Vagina (tissue), 2 donors: ENCODE measurements around the gene IGSF9. TPM values are rescaled to one million over a fixed set of nuclear protein-coding genes. Genes with fewer than 3 reads are reported as not detected.

ENCODE experiments used
- DNase-seq, 2 donors: peaks; one replicate each; pipeline ENCODE4 v3.0.0-alpha.2; 2017; ENCODE audit errors: extremely low spot score in 2 of 2
- H3K27ac ChIP-seq: fragments of 200-600 bp; sonication (generic); one replicate; pipeline ENCODE4 v1.5.1; 2019
- H3K27me3 ChIP-seq: fragments of 200-600 bp; sonication (generic); one replicate; pipeline ENCODE4 v1.5.1; 2019
- H3K36me3 ChIP-seq, 2 donors: fragments of 200-600 bp; sonication (generic); one replicate each; pipeline ENCODE4 v1.5.1; 2017 to 2019
- H3K4me1 ChIP-seq: fragments of 200-600 bp; sonication (generic); one replicate; pipeline ENCODE4 v1.5.1; 2019
- H3K4me3 ChIP-seq, 2 donors: fragments of 200-600 bp; sonication (generic); 1 replicate in 1 of 2; 2 replicates in 1 of 2; pipeline ENCODE4 v1.5.1; 2016 to 2019
- H3K9me3 ChIP-seq: fragments of 200-600 bp; sonication (generic); one replicate; pipeline ENCODE4 v1.5.1; 2019
- CTCF ChIP-seq, 3 experiments: fragments of 450-650 bp in 2 of 3; fragments of 200-600 bp in 1 of 3; sonication (generic) in 1 of 3; IDR thresholded peaks; one replicate each; pipeline ENCODE4 v1.5.1; 2017 to 2019; ENCODE audit warnings: antibody characterized with exemption in 3 of 3, mild to moderate bottlenecking in 2 of 3, moderate library complexity in 2 of 3
- POLR2A ChIP-seq, 2 donors: fragments of 450-650 bp; IDR thresholded peaks; one replicate each; pipeline ENCODE4 v1.6.1; 2017; ENCODE audit warnings: antibody characterized with exemption in 2 of 2, mild to moderate bottlenecking in 2 of 2, moderate library complexity in 2 of 2
- POLR2AphosphoS5 ChIP-seq, 2 donors: sonication (generic); formaldehyde crosslinking; IDR thresholded peaks; one replicate each; pipeline ENCODE4 v1.9.0; 2017; ENCODE audit warnings: antibody characterized with exemption in 2 of 2, mild to moderate bottlenecking in 2 of 2, low read depth in 1 of 2; ENCODE audit not compliant: insufficient read depth in 1 of 2
- intact Hi-C: fragments of 100-400 bp; cut with DNase I; formaldehyde crosslinking; loops from one replicate; pipeline ENCODE4 v1.15.1; 2023
- total RNA-seq: library from RNA; depleted of rRNA; stranded (reverse); fragments of >200 nt; gene quantifications from one replicate; pipeline ENCODE4 v1.2.3, GENCODE V29; 2016

IGSF9 gene
- total RNA-seq, 1 donor from 2014 or later, result 5.6 TPM

DNA sequence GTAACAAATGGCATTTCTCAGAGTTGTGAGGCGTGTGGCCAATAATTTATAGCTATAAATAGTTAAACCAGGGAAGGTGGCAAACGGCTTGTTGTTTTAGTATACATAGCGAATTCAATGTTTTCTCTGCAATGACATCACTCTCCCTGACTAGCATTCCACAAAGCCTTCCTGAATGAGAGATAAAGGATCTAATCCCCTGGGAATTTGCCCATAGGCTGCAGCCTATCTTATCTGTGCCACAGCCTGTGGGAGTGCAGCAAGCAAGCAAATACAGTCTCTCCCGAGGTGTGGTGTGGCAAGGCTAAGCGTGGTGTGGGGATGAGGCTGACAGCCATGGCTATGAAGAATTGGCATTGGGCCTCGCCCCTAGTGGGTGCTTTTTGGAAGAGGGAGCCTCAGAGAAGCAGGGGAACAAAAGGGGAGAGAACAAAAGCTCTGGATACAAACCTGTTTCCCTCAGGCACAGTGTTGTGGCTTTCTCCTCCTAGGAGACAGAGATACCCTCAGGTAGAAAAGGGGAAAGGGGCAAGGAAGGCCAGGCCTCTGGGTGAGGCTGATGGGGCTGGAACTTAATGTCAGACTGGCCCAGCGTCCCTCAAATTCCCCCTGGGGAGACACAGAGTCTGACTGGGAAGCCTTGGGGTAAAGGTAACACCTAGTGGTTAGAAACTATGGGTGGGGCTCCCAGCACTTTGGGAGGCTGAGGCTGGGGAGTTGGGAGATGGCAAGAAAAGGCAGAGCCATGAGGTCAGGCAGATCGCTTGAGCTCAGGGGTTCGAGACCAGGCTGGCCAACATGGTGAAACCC, 29.0 kb downstream of the IGSF9 start:
- H3K4me3 ChIP-seq, result no peak overlapping the region
- H3K36me3 ChIP-seq, result peaks cover 0 to 29% of the 10 kb centered on the region in 2 donors
- DNase-seq, result no peak
- H3K27me3 ChIP-seq, result no peaks in the 10 kb centered on the region
- H3K4me1 ChIP-seq, result peaks cover 65% of the 10 kb centered on the region
- no peak for TF ChIP-seq POLR2A (IDR thresholded peaks at IDR 0.05)
- TF ChIP-seq CTCF (IDR thresholded peaks at IDR 0.05), result no peak
- no peak for TF ChIP-seq POLR2AphosphoS5 (IDR thresholded peaks at IDR 0.05; ENCODE audit: insufficient read depth in 1 of 2, low read depth in 1 of 2)
- no peaks in the 10 kb centered on the region for H3K9me3 ChIP-seq
- no peak overlapping the region for H3K27ac ChIP-seq
- intact Hi-C loops, result no loop called here

DNA sequence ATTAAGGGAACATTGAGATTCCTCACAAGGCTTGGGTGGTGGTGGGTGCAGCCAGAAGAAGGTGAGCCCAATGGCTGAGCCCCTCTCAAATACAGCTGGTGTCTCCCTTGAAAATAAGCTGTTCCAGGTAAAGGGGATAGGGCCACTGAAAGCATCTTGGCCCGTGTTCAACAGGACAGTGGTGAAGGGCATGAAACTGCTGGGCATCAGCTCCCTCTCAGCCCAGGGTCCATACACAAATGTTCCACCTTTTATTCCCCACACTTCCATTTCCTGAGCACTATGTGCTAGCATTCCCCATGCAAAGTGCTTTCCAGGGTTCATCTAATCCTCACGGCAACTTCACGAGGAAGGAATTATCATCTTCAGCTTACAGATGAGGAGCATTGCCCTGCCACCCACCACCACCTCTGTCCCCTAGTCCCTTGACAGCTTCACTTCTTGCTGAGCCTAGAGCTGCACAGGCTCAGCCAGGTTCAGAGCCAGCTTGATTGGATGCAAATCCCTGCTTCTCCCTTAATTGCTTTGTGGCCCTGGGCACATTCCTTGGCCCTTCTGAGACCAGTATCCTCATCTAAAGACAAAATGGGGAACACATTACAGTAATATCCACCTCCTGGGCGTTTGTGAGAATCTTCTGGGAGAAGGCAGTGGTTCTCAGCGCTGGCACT, 29.7 kb downstream of the IGSF9 start:
- intact Hi-C loops, result no loop called here
- Histone ChIP-seq H3K36me3 (peaks cover 0 to 29% of the 10 kb centered on the region in 2 donors), H3K27me3 (no peaks in the 10 kb centered on the region), H3K9me3 (no peaks in the 10 kb centered on the region), H3K27ac (no peak overlapping the region), H3K4me1 (peaks cover 64% of the 10 kb centered on the region), H3K4me3 (no peak overlapping the region)
- DNase-seq, result no peak
- TF ChIP-seq POLR2A (IDR thresholded peaks at IDR 0.05), result no peak
- TF ChIP-seq POLR2AphosphoS5 (IDR thresholded peaks at IDR 0.05; ENCODE audit: insufficient read depth in 1 of 2, low read depth in 1 of 2), result no peak
- no peak for TF ChIP-seq CTCF (IDR thresholded peaks at IDR 0.05)

DNA sequence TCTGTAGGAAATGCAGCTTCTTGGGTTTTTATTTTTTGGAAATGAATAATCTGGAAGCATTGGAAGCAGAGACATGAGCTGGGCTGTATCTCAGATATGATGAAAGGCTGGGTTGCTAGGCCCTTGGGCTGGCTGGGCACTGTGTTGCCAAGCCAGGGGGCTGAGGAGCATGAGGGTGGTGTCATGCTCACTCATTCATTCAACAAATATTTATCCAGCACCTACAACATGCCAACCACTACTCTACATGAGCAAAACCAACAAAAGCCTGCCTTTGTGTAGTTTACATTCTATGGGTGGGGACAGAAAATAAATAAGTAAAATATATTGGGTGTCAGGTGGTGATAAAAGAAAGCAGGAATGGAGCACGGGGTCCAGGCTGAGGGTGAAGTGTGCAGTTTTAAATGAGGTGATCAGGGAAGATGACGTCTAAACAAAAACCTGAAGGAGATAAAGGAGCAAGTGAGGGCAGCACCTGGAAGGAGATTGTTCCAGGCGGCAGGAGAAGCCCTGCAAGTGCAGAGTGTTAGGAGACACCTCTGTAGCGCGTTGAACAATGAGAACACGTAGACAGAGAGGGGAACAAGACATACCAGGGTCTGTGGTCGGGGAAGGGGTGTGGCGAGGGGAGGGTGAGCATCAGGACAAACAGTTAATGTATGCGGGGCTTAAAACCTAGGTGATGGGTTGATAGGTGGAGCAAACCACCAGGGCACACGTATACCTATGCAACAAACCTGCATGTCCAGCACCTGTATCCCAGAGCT, 31.0 kb downstream of the IGSF9 start:
- intact Hi-C loops, result no loop called here
- peaks cover 0 to 19% of the 10 kb centered on the region in 2 donors for H3K36me3 ChIP-seq
- no peak overlapping the region for H3K27ac ChIP-seq
- no peak overlapping the region for H3K4me3 ChIP-seq
- H3K27me3 ChIP-seq, result no peaks in the 10 kb centered on the region
- no peak for DNase-seq
- TF ChIP-seq CTCF (IDR thresholded peaks at IDR 0.05) (no peak), POLR2A (IDR thresholded peaks at IDR 0.05) (no peak), POLR2AphosphoS5 (IDR thresholded peaks at IDR 0.05; ENCODE audit: insufficient read depth in 1 of 2, low read depth in 1 of 2) (no peak)
- peaks cover 63% of the 10 kb centered on the region for H3K4me1 ChIP-seq
- H3K9me3 ChIP-seq, result no peaks in the 10 kb centered on the region

- H3K27me3 ChIP-seq, result no peaks in the 10 kb centered on the region
- peaks cover 55% of the 10 kb centered on the region for H3K4me1 ChIP-seq
- no peak for DNase-seq
- TF ChIP-seq POLR2A (IDR thresholded peaks at IDR 0.05) (no peak), CTCF (IDR thresholded peaks at IDR 0.05) (no peak), POLR2AphosphoS5 (IDR thresholded peaks at IDR 0.05; ENCODE audit: insufficient read depth in 1 of 2, low read depth in 1 of 2) (no peak)
- no peak overlapping the region for H3K4me3 ChIP-seq
- H3K27ac ChIP-seq, result no peak overlapping the region
- H3K36me3 ChIP-seq, result peaks cover 0 to 11% of the 10 kb centered on the region in 2 donors
- intact Hi-C loops, result no loop called here
- H3K9me3 ChIP-seq, result no peaks in the 10 kb centered on the region
Observed at GRCh38 chr1:159913451-159914192, 31.8 kb downstream of the IGSF9 start.
